Endodermal cell (in vitro differentiated cells): ENCODE data around the gene KCTD6. TPM values are rescaled to one million over a fixed set of nuclear protein-coding genes. Genes with fewer than 3 reads are reported as not detected.

Experiments
- DNase-seq: peaks from one replicate; pipeline ENCODE4 v3.0.0-alpha.2; 2017
- H3K27ac ChIP-seq: 2 replicates; pipeline ENCODE4 v1.5.1; 2013; ENCODE audit warnings: mild to moderate bottlenecking, low read depth, low read length, moderate library complexity
- H3K27me3 ChIP-seq: 2 replicates; pipeline ENCODE4 v1.6.1; 2013; ENCODE audit warnings: mild to moderate bottlenecking, low read length, moderate library complexity; ENCODE audit not compliant: insufficient read depth, control insufficient read depth, poor library complexity, severe bottlenecking
- H3K36me3 ChIP-seq: 2 replicates; pipeline ENCODE4 v1.7.0; 2013; ENCODE audit warnings: mild to moderate bottlenecking, low read length, moderate library complexity; ENCODE audit not compliant: control insufficient read depth, insufficient read depth
- H3K4me1 ChIP-seq: one replicate; pipeline ENCODE4 v1.7.0; 2013; ENCODE audit warnings: low read length; ENCODE audit not compliant: control insufficient read depth, insufficient read depth
- H3K4me3 ChIP-seq: 2 replicates; pipeline ENCODE4 v1.5.1; 2013; ENCODE audit warnings: mild to moderate bottlenecking, low read length, moderate library complexity
- H3K9ac ChIP-seq: 2 replicates; pipeline ENCODE4 v1.6.1; 2013; ENCODE audit warnings: mild to moderate bottlenecking, low read length, moderate library complexity; ENCODE audit not compliant: poor library complexity, severe bottlenecking; ENCODE audit errors: extremely low read depth
- H3K9me3 ChIP-seq: 2 replicates; pipeline ENCODE4 v1.6.1; 2013; ENCODE audit warnings: mild to moderate bottlenecking, low read length, moderate library complexity; ENCODE audit not compliant: control insufficient read depth
- H3K27ac Mint-ChIP-seq: 2 replicates; pipeline ENCODE4 v1.8.0; 2020; ENCODE audit warnings: mixed read lengths
- H3K27me3 Mint-ChIP-seq: 2 replicates; pipeline ENCODE4 v1.8.0; 2021; ENCODE audit warnings: mild to moderate bottlenecking, mixed read lengths; ENCODE audit not compliant: insufficient read depth
- H3K36me3 Mint-ChIP-seq: 2 replicates; pipeline ENCODE4 v1.8.0; 2020; ENCODE audit warnings: low read depth, mixed read lengths
- H3K4me1 Mint-ChIP-seq: 2 replicates; pipeline ENCODE4 v1.8.0; 2020; ENCODE audit warnings: mixed read lengths
- H3K4me3 Mint-ChIP-seq: 2 replicates; pipeline ENCODE4 v1.8.0; 2020; ENCODE audit warnings: mild to moderate bottlenecking, moderate library complexity, mixed read lengths
- H3K9me3 Mint-ChIP-seq: 2 replicates; pipeline ENCODE4 v1.8.0; 2020; ENCODE audit warnings: mild to moderate bottlenecking, mixed read lengths
- CTCF ChIP-seq: fragments of 200-600 bp; sonication (generic); conservative IDR thresholded peaks from 2 replicates; pipeline ENCODE4 v1.5.0; 2021; ENCODE audit warnings: antibody characterized with exemption, mild to moderate bottlenecking
- WGBS, 2 experiments: methylation state at CpG; one replicate each; pipeline versions ENCODE4 v1.1.5 to v1.1.7; 2013; ENCODE audit warnings: missing lambda C conversion rate in 2 of 2, mixed read lengths in 1 of 2; ENCODE audit not compliant: insufficient coverage in 1 of 2, insufficient read length in 1 of 2; 5-methylcytosine and 5-hydroxymethylcytosine counted together
- total RNA-seq, 2 donors: library from RNA; stranded (reverse); fragmentation: NEBNext Ultra II Directional in 1 of 2; extraction: Animal tissue kit (Norgen Biotek cat#: 25700) in 1 of 2; gene quantifications; 2 replicates in 1 of 2; 3 replicates in 1 of 2; pipeline ENCODE4 v1.2.1, GENCODE V29; 2021

KCTD6 gene
- total RNA-seq, 2 donors from 2014 or later: 17.9 to 20.4 TPM

GRCh38 chr3:58470363-58471024 lies 21.4 kb upstream of the KCTD6 start:
- Histone ChIP-seq H3K4me1 (peaks cover 18% of the 10 kb centered on the region), H3K36me3 (no peaks in the 10 kb centered on the region), H3K27ac (peak overlapping the region; percentile 57), H3K9ac (peak overlapping the region; percentile 59), H3K4me3 (peak overlapping the region; percentile 61), H3K9me3 (no peaks in the 10 kb centered on the region), H3K27me3 (peaks cover 11% of the 10 kb centered on the region)
- no peaks in the 10 kb centered on the region for H3K9me3 Mint-ChIP-seq
- peaks cover 48% of the 10 kb centered on the region for H3K4me1 Mint-ChIP-seq
- peak overlapping the region; percentile 79 for H3K27ac Mint-ChIP-seq
- H3K4me3 Mint-ChIP-seq: no peak overlapping the region
- WGBS, 2 experiments: 80 to 89% methylated on average over 9 to 12 of the region's 12 CpGs
- no peak for TF ChIP-seq CTCF
- H3K36me3 Mint-ChIP-seq: no peaks in the 10 kb centered on the region
- H3K27me3 Mint-ChIP-seq: peaks cover 72% of the 10 kb centered on the region
- DNase-seq: peak; percentile 52

DNA sequence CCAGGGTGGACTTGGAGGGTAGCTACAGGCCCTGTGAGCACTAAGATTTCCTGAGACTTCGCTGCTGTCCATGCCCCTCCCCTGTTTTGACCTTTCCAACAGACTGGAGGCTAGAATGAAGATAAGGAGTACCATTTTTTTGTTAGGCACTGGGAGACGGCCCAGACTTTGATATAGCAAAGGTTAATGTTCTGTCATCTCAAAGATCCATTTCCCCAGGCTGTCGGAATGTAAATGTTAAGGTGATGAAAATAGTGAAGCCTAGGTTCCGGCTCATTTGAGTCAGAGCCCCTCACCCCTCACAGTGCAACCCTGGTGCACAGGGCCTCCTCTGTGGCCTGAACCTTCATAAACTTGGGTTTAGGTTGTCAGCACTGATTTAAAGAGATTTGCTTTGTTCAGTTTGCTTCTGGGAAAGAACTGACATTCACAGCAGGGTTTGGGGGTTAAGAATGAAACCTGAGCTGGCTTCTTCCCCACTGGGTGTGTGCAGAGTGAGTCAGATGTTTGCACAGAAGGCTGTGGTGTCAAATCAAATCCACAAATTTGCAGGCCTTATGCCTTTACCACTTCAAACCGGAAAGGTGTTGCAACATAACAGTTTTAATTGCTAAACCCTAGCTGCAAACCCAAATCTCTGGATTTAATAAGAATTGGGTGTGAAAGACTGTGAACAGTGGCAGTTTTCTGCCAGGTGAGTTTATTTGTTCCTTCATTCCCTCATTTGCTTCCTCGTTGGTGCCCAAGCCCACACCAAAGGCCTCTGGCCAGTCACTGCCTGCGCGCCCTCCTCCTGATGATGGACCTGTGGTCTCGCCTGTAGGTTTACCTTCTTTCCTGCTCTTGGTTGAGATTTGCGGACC lies 20.6 kb upstream of the KCTD6 start:
- H3K4me3 ChIP-seq: peak overlapping the region; percentile 61
- 63 to 82% methylated on average over 6 to 10 of the region's 10 CpGs for WGBS, 2 experiments

DNA sequence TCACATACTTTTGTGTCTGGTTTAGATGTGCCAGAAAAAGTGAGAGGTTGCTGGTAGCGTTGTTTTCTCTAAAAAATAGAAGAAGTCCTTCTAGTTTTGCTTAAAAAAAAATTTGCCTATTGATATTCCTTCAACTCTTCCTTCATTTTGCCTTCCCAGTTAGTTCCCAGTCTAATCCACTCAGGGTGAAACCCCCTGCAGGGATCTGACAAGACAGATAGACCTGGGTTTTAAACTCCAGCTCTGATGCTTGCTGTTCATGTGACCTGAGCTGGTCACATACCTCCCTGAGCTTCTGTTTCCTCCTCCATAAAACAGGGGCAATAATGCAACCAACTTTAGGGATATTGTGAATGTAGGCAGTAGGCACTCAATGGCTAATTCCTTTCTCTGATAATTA lies 18.6 kb upstream of the KCTD6 start:
- WGBS, 2 experiments: 100% methylated on average over 1 of the region's 1 CpG; no CpG with 5 or more reads in 1 of the 2 experiments
- peaks cover 73% of the 10 kb centered on the region for H3K27me3 Mint-ChIP-seq
- H3K4me1 ChIP-seq: peaks cover 18% of the 10 kb centered on the region
- no peaks in the 10 kb centered on the region for H3K9me3 ChIP-seq
- no peaks in the 10 kb centered on the region for H3K36me3 ChIP-seq
- no peak overlapping the region for H3K27ac Mint-ChIP-seq
- H3K36me3 Mint-ChIP-seq: no peaks in the 10 kb centered on the region
- peak; percentile 57 for DNase-seq
- H3K4me1 Mint-ChIP-seq: peaks cover 44% of the 10 kb centered on the region
- no peak overlapping the region for H3K4me3 ChIP-seq
- H3K27ac ChIP-seq: no peak overlapping the region
- peaks cover 12% of the 10 kb centered on the region for H3K27me3 ChIP-seq
- no peak for TF ChIP-seq CTCF
- no peak overlapping the region for H3K4me3 Mint-ChIP-seq
- no peaks in the 10 kb centered on the region for H3K9me3 Mint-ChIP-seq
- H3K9ac ChIP-seq: no peak overlapping the region

More for the DNA sequence above, 20.6 kb upstream of the KCTD6 start:
- no peaks in the 10 kb centered on the region for H3K36me3 ChIP-seq
- H3K9me3 ChIP-seq: no peaks in the 10 kb centered on the region
- TF ChIP-seq CTCF: no peak
- H3K9ac ChIP-seq: peak overlapping the region; percentile 59
- no peak overlapping the region for H3K4me3 Mint-ChIP-seq
- H3K4me1 Mint-ChIP-seq: peaks cover 48% of the 10 kb centered on the region
- peak; percentile 80 for DNase-seq
- peak overlapping the region; percentile 57 for H3K27ac ChIP-seq
- peaks cover 12% of the 10 kb centered on the region for H3K27me3 ChIP-seq
- H3K27me3 Mint-ChIP-seq: peaks cover 77% of the 10 kb centered on the region
- no peaks in the 10 kb centered on the region for H3K36me3 Mint-ChIP-seq
- peaks cover 18% of the 10 kb centered on the region for H3K4me1 ChIP-seq
- H3K27ac Mint-ChIP-seq: peak overlapping the region; percentile 92
- H3K9me3 Mint-ChIP-seq: no peaks in the 10 kb centered on the region
